ENCODE data around the gene BRF1.

DNA sequence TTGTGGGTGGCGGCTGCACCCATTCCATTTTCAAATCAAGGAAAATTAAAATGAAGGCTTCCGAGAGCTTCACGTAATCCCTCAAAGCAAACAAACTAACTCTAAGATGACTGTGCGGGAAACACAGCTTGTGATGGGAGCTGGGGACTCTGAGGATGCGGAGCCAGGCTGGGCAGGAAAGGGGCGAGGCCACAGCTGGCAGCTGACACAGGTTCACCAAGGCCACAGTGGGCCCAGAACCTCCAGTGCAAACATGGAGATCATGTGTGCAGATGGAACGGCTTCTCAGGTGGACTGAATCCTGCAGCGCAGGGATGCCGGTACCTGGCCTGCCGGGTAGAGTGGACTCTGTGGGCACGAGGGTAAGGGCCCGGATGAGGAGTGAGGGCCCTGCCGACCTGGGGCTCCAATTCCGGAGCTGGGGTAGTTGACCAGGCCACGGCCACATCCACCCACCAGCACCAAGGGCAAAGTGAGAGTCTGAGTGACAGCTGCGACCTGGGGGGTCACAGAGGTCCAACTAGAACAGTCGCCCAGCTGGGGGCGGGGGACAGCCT, 71.6 kb downstream of the BRF1 start:
- TF ChIP-seq ZNF263 (CRISPR knock-in tag; IDR thresholded peaks at IDR 0.05; ENCODE audit: low read depth) (no peak), GTF2I (CRISPR knock-in tag; conservative IDR thresholded peaks at IDR 0.05) (no peak), ZNF317 (CRISPR knock-in tag; IDR thresholded peaks at IDR 0.05; ENCODE audit: borderline replicate concordance, low read depth) (no peak), MYBL2 (CRISPR knock-in tag; IDR thresholded peaks at IDR 0.05) (no peak), TEAD1 (CRISPR knock-in tag; IDR thresholded peaks at IDR 0.05) (no peak)
- TF ChIP-seq, protein P1, sequence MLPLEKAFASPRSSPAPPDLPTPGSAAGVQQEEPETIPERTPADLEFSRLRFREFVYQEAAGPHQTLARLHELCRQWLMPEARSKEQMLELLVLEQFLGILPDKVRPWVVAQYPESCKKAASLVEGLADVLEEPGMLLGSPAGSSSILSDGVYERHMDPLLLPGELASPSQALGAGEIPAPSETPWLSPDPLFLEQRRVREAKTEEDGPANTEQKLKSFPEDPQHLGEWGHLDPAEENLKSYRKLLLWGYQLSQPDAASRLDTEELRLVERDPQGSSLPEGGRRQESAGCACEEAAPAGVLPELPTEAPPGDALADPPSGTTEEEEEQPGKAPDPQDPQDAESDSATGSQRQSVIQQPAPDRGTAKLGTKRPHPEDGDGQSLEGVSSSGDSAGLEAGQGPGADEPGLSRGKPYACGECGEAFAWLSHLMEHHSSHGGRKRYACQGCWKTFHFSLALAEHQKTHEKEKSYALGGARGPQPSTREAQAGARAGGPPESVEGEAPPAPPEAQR (CRISPR knock-in tag; IDR thresholded peaks at IDR 0.05), result no peak
- TF ChIP-seq, protein P2, sequence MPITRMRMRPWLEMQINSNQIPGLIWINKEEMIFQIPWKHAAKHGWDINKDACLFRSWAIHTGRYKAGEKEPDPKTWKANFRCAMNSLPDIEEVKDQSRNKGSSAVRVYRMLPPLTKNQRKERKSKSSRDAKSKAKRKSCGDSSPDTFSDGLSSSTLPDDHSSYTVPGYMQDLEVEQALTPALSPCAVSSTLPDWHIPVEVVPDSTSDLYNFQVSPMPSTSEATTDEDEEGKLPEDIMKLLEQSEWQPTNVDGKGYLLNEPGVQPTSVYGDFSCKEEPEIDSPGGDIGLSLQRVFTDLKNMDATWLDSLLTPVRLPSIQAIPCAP (CRISPR knock-in tag; IDR thresholded peaks at IDR 0.05), result no peak
- TF ChIP-seq, protein P3, sequence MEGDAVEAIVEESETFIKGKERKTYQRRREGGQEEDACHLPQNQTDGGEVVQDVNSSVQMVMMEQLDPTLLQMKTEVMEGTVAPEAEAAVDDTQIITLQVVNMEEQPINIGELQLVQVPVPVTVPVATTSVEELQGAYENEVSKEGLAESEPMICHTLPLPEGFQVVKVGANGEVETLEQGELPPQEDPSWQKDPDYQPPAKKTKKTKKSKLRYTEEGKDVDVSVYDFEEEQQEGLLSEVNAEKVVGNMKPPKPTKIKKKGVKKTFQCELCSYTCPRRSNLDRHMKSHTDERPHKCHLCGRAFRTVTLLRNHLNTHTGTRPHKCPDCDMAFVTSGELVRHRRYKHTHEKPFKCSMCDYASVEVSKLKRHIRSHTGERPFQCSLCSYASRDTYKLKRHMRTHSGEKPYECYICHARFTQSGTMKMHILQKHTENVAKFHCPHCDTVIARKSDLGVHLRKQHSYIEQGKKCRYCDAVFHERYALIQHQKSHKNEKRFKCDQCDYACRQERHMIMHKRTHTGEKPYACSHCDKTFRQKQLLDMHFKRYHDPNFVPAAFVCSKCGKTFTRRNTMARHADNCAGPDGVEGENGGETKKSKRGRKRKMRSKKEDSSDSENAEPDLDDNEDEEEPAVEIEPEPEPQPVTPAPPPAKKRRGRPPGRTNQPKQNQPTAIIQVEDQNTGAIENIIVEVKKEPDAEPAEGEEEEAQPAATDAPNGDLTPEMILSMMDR (IDR thresholded peaks at IDR 0.05), result no peak
- TF ChIP-seq, protein P4, sequence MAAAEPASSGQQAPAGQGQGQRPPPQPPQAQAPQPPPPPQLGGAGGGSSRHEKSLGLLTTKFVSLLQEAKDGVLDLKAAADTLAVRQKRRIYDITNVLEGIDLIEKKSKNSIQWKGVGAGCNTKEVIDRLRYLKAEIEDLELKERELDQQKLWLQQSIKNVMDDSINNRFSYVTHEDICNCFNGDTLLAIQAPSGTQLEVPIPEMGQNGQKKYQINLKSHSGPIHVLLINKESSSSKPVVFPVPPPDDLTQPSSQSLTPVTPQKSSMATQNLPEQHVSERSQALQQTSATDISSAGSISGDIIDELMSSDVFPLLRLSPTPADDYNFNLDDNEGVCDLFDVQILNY (CRISPR knock-in tag; IDR thresholded peaks at IDR 0.05), result no peak
- TF ChIP-seq, protein P5, sequence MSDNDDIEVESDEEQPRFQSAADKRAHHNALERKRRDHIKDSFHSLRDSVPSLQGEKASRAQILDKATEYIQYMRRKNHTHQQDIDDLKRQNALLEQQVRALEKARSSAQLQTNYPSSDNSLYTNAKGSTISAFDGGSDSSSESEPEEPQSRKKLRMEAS (CRISPR knock-in tag; IDR thresholded peaks at IDR 0.05), result no peak
- TF ChIP-seq, protein P6, sequence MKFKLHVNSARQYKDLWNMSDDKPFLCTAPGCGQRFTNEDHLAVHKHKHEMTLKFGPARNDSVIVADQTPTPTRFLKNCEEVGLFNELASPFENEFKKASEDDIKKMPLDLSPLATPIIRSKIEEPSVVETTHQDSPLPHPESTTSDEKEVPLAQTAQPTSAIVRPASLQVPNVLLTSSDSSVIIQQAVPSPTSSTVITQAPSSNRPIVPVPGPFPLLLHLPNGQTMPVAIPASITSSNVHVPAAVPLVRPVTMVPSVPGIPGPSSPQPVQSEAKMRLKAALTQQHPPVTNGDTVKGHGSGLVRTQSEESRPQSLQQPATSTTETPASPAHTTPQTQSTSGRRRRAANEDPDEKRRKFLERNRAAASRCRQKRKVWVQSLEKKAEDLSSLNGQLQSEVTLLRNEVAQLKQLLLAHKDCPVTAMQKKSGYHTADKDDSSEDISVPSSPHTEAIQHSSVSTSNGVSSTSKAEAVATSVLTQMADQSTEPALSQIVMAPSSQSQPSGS (CRISPR knock-in tag; IDR thresholded peaks at IDR 0.05; ENCODE audit: borderline replicate concordance, low read depth), result no peak

Measured in WTC11 (cell line).